NCI-H1694 (cell line): ENCODE results near the gene IGF2.

Experiments used
- DNase-seq: peaks from one replicate; lab custom pipeline; 2025; lab: John Stamatoyannopoulos, UW

Gene IGF2

DNA sequence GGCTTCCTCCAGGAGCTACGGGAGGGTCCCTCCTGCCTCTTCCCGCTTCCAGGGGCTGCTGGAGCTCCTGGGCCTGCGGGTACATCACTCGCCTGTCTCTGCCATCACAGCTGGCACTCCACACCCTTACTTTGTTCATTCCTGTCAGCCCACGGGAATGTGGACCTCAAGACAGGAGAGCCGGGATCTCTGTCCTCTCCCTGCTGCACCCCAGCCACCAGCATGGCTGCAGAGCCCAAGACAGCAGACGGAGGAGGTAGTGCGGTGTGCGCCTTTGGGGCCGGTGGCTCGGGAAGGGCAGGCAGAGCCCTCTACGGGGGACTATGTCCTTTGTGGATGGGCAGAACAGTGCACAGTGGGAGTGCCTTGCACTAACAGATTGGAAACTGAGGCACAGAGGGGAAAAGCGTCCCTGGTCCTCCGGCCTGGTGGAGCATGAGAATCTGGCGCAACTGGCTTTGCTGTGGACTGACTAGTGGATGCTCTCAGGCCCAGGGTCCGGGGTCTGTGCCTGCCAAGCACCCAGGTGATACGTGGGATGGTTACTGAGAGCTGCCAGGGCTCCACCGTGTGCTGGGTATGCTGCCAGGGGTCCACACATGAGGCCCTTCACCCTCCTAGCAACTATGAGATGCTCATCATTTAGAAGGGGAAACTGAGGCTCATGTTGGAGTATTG, 47.3 kb downstream of the IGF2 start:
- DNase-seq = no peak

DNA sequence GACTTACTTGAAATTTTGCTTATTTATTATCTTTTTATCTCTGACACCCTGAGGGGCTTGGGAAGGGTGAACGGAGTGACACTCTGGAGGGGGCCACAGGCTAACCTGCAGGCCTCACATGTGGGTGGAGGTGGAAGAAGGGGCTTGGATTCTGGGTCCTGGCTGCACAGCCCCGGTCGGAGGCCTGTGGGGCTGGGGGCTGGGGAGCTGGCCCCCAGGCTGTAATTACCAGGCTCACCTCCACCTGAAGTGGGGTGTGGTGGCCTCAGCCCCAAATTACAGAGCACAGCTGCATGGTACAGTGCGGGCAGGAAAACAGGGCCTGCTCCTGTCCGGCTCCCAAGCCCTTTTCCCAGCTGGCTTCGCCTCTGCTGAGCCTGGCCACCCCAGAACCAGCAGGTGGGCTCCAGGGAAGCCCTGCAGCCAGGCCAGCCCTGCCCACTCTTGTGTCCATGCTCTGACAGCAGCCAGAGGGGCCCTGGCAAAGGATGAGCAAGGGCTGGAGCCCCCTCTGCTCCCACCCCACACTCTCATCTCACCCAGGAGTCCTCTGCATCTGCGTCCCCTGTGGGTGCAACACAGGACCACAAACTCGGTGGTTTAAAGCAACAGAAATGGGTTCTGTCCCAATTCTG, 48.0 kb downstream of the IGF2 start:
- DNase-seq = no peak

DNA sequence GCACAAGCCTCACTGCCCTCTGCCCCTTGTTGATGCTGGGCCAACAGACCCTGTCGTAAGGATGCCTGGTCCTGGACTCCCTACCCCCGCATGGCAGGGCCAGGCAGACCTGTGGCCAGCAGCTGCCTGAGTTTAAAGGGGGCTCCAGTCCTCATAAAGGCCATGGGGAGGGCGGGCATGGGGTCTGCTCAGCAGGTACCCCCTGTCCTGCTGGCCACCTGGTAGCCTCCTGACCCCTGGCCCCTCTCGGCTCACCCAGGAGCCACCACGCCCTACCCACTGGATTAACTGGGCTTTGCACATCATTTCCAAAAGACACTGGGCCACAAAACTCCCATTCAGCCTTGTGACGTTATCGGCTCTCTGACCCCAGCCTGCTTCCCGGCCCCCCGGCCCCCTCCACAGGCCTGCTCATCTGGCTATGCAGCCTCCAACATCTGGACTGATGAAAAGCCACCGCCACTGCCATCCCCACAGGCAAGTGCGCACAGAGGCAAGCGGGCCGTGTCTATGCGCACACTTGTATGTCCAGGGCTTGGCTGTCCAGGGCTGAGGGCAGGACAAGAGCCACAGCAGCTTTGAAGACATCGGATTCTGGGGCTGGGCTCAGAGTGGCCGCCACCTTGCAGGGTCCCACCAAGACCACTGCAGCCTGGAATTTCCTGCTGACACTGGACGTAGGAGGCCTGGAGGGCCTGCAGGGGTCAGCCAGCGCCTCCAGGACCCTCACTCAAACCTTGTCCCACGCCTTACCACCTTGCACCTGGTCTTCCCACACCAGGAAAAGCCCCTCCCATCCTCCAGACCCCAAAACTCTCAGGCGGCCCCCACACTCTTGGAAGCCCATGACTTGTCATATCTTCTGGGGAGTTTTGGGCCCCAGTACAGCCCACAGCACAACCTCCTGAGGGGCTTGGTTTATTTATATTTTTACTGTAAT, 48.7 kb downstream of the IGF2 start:
- DNase-seq = no peak

DNA sequence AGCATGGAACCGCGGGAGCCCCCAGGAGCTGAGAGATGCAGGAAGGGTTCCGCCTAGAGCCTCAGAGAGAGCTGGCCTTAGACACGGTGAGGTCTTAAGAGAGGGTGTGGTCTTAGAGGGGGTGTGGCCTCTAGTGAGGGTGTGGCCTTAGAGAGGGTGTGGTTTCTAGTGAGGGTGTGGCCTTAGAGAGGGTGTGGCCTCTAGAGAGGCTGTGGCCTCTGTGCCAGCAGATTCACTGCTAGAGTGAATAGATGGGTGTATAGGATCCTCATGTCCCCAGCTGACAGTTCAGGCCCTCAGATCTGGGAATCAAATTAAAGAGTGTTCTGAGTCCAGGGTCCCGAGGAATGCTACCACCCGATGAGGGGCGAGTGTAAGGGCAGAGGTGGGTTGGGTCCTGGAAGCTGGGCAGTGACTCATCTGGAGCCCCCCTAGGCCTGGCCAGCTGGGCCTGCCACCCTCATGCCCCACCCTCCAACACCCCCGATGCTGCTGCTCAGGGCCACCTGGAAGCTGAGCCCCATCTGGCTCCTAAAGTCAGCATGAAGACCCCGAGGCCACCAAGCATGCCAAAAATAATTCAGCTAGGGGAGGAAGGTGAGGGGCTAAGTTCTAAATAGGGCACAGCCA, 49.5 kb downstream of the IGF2 start:
- no peak for DNase-seq

DNA sequence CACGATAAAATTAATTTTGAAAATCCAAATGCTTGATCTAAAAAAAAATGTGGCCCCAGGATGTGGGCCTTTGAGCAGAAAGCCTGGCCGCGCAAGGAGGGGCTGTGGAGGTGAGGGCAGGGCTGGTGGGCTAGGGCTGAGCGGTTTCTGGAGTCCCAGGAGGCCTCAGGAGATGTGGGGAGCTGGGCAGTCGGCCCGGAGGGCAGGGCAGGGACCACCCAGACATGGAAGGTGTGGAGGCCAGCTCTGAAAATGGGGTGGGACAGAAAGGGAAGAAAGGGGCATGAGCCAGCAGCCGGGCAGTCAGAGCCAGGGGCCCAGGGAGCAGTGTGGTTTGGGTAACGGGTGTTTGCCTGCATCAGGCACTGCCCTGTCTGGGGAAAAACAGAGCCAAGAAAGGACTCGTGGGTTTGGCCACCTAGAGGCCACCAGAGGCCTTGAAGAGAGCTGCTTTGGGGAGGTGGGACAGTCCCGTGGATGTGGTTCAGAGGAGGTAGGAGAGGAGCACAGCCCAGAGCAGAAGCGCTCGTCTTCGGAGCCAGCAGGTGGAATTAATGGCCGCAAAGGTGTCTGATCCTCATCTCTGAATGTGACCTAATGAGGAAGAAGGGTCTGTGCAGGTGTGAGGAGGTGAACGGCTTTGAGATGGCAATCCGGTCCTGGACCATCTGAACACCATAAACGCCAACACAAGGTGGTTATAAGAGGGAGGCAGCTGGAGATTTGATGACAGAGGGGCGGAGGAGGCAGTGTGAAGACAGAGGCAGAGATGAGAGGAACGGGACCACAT, 50.2 kb downstream of the IGF2 start:
- DNase-seq = no peak

DNA sequence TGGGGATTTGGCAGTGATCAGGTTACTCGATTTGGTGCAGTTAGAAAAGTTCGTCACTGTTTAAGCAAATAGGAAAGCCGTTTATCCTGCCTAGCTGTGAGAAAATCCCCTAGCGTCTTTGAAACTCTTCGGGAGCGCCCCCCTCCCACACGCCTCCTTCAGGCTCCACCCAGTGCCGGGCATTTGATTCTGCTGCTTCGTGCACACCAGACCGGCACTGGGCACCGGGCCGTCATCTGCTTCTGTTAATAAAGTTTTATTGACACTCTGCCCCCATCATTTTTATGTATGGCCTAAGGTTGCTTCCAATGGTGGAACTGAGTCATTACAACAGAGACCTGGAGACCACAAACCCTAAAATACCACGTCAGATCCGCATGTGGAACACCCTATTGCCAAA, 50.9 kb downstream of the IGF2 start:
- no peak for DNase-seq

DNA sequence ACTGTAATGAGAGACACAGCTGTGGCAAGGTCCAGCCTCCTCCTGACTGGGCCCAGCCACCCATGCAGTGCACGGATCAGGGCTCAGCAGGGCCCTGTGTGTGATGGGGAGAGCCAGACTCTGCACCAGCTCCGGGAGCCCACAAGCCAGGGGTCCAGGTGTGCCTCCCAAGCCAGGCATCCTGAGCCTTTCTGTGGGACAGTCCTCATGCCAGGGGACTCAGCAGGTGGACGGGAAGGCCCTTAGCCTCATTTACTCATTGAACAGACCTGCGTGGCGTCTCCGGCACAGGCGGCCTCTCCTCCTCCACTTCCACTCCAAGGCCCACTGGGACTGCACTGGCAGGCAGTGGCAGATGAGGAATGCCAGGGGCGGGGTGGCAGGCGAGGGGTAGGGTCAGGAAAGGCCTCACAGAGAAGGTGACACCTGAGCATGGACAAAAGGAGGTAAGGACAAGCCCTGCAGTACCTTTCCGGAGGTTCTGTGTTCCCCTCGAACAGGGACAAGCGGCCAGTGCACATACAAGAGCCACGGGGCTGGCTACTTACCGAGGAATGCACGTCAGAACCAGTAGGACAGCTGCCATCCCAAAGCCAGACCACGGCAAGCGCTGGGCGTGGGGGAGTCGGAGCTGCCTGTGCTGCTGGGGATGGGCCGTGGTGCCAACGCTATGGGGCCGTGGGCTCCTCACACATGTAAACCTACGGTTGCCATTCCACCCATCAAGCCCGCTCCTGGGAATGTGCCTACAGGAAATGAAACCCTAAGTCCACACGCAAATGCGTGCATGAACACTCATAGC, 52.7 kb downstream of the IGF2 start:
- no peak for DNase-seq

DNA sequence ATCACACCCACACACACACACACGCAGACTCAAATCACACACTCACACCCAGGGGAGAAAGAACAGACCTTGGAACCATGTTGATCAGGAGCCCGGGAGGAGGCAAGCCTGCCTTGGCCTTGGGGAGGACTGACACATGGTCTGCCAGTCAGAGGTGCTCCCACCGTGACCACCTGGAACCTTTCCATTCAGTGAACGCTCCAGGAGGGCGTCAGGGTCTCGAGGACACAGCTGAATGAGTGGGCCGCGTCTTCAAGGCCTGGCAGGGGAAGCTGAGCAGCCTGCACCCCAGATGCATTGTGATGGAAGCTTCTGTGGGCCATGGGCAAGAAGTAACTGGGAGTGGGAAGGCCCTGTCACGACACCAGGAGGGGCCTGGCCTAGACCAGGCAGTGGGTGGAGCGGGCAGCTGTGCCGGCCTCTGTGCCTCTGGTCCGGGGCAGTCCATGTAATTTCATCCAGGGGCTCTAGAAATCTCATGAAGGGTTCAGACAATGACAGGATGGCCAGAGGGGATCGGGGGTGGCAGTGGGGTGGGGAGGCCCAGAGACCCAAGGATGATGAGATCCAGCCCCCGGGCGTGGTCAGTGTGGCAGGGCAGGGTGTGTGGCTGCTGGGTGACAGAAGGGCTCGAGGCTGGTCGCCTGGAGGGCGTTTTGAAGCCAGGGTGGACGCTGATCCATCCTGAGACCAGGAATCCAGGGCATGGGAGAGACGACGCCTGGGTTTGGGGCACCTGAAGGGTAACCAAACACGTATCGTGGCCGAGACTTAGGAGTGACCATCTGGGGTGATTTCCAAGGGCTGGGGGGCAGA, 53.7 kb downstream of the IGF2 start:
- no peak for DNase-seq

DNA sequence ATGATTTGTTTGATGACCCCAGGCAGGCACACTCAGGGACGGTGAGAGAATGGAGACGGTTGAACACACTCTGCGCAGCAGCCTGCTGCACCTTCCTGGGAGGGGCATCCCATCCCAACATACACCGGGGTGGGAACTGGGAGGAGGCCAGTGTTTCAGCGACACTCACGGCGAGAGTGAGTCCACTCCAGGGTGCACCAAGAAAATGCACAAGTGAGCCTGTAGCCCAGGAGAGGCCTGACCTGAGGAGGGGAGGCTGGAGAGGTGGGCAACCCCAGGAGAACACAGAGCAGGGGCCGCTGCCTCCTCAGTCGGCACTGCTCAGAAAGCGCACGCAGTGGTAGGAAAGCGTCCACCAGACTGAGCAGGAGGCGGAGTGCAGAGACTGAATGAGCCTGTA, 54.5 kb downstream of the IGF2 start:
- DNase-seq = no peak
